OCI-LY7 (cell line): Measurements from ENCODE around the gene MYH11.

Source experiments
- EZH2phosphoT487 ChIP-seq: fragments of 200-600 bp; sonication (generic); IDR thresholded peaks from 2 replicates; pipeline ENCODE4 v1.6.1; 2018; ENCODE audit warnings: low read depth, borderline replicate concordance, mild to moderate bottlenecking, mixed run types, antibody characterized with exemption, low read length, moderate library complexity, mixed read lengths
- TF ChIP-seq, protein P1 (sequence below): fragments of 200-600 bp; sonication (generic); conservative IDR thresholded peaks from 2 replicates; pipeline ENCODE4 v1.5.1; 2014; ENCODE audit warnings: mild to moderate bottlenecking, antibody characterized with exemption, low read length, moderate library complexity, mixed read lengths

DNA sequence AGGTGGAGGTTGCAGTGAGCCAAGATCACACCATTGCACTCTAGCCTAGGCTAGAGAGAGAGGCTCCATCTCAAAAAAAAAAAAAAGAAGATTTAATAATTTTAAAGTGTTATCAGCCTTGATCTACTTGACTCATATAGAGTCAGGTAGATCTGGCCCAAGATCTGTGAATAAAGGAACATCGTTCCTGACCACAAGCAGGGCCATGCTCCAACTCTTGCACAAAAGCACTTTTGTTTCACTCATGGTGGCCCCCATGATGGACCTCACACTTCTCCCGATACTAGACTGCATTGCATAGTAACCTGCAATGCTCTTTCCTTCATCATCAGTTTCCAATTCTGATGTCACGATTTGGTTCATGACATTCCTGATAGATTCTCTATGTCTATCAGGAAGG is 5.2 kb upstream of the MYH11 start:
- TF ChIP-seq, protein P1, sequence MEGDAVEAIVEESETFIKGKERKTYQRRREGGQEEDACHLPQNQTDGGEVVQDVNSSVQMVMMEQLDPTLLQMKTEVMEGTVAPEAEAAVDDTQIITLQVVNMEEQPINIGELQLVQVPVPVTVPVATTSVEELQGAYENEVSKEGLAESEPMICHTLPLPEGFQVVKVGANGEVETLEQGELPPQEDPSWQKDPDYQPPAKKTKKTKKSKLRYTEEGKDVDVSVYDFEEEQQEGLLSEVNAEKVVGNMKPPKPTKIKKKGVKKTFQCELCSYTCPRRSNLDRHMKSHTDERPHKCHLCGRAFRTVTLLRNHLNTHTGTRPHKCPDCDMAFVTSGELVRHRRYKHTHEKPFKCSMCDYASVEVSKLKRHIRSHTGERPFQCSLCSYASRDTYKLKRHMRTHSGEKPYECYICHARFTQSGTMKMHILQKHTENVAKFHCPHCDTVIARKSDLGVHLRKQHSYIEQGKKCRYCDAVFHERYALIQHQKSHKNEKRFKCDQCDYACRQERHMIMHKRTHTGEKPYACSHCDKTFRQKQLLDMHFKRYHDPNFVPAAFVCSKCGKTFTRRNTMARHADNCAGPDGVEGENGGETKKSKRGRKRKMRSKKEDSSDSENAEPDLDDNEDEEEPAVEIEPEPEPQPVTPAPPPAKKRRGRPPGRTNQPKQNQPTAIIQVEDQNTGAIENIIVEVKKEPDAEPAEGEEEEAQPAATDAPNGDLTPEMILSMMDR, result no peak
- no peak for TF ChIP-seq EZH2phosphoT487
